Fibroblast of upper back skin (primary cell): Measurements from ENCODE around the gene TNS3.
A peak's percentile ranks its signal among the peaks of the same experiment; 100 is the strongest.
"Not testable (repeated sequence)": the region's sequence is repeated elsewhere in the genome, so short reads cannot be mapped to it uniquely, and the experiment has no call there.

ENCODE experiments used
- DNase-seq: peaks from one replicate; pipeline ENCODE4 v3.0.0-alpha.2; 2013

Gene TNS3

DNA sequence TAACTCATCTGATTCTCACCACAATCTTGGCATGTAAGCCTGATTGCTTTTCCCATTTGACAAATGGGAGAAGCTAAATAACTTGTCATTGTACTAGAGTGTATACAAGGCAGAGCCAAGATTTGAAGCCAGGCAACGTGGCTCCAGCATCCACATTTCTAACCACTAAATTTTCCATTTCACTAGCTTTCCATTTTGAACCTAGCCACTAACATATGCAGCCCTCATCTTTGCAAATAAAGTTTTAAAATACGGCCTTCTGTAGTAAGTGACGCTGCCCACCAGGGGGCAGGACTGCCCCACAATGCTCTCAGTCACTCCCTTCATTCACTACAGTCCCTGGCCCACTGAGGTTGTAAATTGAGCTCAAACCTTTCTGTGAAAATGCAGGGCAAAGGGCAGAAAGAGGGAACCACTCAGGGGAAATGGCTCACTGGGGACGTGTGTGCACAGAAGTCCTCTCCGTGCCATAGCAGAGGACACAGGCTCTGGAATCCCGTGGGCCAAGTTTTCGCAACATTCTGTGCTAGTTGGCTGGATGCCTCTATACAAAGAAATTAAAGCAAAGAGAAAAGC lies 315.7 kb downstream of the TNS3 start:
- peak; percentile 71 for DNase-seq

DNA sequence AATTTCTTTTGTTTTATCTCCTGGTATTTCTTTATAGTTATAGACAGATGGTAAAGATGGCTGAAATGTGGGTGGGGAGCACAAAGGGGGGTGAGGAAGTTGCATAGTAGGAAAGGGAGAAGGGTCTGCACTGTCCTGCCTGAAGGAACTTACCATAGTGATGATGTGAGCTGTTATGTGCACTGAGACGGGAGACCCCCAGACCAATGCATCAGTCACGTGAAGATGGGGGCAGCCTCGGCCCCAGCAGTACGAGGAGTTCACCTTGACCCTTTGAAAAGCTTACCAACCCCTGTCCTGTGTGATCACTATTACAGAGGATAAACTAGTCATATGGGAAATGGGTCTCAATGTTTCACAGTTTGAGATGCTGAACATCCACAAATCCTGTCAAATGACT lies 316.3 kb downstream of the TNS3 start:
- DNase-seq, result no peak

DNA sequence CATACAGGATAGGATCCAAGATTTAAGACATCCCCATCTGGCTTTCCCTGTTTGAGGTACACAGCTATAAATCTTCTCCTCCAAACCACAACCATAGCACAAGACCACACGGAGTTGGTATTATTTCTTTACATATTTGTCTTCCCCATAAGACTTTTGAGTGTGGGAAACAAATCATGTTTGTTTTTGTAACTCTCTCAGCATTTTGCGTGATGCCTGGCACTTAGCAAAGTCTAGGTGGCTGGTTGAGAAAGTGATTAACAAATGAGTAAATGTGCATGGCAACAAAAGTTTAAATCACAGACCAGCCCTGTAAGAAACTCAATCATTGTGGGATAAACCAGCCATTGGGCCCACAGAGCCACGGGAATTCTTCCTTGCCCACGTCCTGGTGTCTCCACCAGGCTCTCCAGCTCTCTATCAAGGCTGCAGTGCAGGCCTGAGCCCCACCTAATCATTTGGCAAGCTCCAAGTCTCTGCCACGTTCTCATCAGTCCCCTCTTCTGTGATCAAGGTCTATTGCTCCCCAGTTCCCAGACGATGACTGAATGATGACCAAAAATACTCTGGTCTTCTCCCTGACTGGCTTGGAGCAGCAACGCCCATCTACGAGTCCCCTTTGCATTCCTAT lies 317.8 kb downstream of the TNS3 start:
- DNase-seq, result peak; percentile 20

DNA sequence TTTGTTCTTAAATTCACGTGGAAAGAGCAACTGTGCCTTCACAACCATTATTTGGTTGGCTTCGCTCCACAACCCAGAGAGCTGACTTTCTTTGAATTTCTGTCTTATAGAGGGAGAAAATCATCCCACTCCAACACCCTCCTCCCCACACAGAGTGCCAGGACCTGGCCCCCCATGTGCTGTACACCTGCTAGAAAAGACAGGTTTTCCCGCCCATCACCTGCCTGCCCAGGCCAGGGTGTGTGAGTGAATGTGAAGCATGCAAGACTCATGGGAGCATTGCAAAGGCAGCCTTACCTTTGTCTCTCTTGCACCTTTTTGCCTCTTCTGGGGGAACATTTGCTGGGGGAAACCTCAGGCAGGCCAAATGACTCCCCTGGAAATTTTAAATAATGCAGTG lies 319.0 kb downstream of the TNS3 start:
- no peak for DNase-seq

DNA sequence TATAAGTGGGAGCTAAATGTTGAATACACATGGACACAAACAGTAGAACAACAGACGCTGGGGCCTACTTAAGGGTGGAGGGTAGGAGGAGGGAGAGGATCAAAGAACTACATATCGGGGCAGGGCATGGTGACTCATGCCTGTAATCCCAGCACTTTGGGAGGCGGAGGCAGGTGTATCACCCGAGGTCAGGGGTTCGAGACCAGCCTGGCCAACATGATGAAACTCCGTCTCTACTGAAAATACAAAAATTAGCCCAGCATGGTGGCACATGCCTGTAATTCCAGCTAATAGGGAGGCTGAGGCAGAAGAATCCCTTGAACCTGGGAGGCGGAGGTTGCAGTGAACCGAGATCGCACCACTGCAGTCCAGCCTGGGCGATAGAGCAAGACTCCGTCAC lies 319.8 kb downstream of the TNS3 start:
- not testable (repeated sequence) for DNase-seq

DNA sequence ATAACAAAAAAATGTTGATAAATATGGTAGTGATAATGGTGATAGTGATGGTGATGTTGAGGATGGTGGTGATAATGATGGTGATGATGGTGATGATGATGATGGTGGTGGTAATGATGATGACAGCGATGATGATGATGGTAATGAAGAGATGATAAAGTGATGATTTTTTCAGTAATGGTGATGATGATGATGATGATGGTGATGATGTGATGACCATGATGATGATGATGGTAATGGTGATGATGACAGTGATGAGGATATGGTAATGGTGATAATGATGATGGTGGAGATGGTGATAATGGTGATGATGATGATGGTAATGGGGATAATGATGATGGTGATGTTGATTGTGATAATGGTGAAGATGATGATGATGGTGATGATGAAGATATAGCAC lies 321.6 kb downstream of the TNS3 start:
- DNase-seq, result no peak

DNA sequence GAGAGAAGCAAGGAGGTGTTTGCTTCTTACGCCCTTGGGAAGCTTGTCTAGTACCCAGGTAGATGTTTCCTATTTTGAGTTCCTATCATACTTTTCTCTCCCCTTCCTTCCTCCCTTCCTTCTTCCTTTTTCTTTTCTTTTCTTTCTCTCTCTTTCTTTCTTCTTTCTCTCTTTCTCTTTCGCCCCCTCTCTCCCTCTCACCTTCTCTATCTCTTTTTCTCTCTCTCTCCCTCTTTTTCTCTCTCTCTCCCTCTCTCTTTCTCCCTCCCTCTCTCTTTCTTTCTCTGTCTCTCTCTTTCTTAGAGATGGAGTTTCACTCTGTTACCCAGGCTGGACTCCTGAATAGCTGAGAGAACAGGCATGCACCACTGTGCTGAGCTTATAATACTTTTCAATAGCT lies 322.2 kb downstream of the TNS3 start:
- no peak for DNase-seq

DNA sequence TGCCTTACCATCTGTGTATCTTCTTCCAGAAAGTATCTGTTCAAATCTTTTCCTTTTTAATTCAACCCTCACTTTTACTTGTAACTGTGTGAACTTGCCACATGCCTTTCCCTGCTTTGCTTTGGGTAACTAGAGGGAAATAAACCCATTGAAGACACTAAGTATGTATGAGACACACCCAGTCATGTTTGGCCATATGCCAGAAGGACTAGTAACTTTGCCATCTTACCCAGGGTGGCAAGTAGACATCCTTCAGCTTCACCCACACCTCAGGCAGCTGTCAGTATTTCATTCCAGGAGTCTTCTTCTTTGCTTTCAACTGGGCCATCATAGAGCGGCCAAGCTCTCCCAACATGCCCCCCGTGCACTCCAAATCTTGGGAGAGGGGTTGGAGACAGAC lies 323.1 kb downstream of the TNS3 start:
- no peak for DNase-seq

DNA sequence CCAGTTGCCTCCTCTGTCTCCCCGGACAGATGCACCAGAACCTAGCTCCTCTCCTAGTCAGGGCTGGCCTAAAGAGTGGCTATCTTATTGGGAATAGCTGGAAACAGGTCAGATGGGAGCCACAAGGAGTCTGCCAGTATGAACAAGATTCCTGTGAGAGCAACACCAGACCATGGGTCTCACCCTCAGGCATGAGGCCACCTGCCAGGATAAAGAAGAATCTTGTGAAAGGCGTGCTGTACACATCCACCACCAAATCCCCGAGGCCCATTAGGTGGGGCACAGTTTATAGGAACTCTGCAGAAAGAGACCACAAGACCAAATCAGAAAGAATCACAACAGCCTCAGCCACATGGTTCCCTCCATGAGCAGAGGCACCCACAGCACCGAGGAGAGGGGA lies 325.9 kb downstream of the TNS3 start:
- DNase-seq, result no peak

DNA sequence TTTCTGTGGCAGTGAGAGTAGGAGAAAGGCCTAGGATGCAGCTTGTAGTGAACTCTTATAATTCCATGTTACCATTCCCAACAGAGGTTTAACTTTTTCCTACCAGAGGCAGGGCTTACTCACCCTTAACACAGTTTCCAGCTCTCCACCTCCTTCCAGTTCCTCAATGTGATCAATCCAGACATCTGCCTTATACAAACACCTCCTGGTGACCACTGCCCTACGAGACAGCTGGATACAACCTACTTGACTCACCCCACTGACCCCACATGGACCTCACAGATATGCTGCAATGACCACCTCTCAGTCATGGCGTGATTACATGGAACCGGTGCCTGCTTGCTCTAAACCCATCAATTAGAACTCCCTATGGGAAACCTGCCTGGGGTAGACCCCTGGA lies 326.5 kb downstream of the TNS3 start:
- no peak for DNase-seq

DNA sequence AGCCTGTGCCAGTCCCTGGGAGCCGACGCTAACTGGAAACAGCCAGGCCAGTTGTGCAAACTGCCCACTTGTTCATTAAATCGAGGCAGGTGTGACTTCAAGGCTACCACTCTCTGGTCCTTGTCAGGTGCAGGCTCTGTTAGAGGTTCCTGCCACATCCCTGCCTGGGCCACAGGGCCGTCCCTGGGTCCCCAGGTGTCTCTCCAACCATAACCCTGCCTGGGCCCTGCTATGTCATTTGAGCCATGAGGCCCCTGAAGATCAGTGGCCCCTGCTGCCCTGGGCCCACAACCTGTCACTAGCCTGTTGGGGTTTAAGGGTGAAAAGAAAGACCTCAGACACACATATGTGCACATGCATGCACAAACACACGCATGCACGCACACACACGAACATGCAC lies 326.9 kb downstream of the TNS3 start:
- DNase-seq, result no peak

DNA sequence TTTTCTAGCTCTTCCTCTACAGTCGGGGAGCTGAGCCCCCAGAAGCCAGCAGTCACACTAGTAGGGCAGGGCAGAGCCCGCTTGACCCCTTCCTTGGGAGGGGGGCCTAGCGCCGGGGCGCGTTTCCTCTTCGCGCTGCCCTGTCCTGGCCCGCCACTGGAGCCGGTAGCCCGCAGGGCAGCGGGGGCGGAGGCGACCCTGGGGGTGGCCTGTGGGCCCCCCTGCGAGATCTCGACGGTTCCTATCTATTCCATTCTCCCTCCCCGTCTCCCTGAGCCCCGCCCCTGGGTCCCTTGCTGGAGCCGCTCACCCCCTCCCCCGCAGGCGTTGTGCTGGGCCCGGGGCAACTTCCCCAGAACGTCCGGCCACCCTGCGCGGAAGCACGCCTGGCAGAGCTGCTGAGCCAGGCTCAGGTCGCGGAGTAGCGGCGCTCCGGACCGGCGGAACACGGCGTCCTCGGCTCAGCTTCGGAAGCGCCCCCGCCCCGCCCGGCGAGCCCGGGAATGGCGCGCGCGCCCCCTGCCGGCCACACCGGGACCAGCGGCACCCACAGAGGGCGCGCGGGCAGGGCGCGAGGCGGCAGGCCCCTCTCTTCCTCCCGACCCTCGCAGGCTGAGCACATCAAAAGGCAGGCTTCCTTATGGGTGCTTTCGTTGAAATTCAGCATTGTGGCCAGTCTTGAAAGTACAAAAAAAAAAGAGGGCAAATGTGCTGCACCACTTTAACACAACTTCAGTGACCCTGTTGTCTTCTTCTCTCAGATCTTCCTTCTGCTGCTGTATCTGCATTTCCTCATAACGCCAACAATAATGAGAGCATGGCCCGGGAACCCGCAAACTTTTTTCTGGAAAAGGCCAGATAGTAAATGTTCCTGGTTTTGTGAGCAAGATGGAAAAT lies 327.6 kb downstream of the TNS3 start:
- DNase-seq, result peak; percentile 42

DNA sequence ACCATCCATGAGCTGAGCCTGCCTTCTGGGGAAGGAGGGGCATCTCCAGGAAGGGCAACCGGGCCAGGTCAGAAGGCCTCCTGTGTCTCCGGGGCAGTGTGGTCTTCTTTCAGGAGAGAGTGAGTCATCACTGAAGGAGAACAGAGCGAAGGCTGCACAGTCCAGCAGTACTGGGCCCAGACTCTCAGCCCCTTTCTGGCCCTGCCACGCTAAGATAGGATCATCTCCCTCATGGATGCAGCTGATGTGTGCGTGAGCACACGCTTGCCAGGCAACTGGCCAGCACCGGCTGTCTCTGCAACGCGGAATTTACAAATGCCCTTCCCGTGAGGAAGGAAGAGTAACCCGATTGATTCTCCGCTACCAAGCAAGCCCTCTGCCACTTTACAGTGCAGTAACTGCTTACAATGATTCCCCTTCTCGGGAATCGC lies 328.2 kb downstream of the TNS3 start:
- DNase-seq, result peak; percentile 59

DNA sequence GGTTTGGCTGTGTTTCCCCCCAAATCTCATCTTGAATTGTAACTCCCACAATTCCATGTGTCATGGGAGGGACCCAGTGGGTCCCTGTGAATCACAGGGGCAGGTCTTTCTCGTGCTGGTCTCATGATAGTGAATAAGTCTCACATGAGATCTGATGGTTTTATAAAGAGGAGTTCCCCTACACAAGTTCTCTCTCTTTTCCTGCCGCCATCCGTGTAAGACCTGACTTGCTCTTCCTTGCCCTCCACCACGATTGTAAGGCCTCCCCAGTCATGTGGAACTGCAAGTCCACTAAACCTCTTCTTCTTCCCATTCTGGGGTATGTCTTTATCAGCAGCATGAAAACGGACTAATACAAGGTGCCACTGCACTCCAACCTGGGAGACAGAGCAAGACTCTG lies 329.2 kb downstream of the TNS3 start:
- no peak for DNase-seq

DNA sequence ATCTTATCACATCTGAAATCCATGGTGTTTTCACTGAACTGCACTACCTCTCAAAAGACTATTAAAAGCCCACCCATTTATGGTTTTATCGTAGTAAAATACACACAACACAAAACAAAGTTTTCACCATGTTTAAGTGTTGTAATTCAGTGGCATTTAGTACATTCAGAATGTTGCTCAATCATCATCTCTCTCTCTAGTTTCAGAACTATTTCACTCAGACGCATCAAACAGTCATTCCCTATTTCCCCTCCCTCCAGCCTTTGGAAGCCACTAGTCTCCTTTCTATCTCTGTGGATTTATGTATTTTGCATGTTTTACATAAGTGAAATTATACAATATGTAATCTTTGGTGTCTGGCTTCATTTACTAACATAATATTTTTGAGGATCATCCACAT lies 332.6 kb downstream of the TNS3 start:
- DNase-seq, result no peak

DNA sequence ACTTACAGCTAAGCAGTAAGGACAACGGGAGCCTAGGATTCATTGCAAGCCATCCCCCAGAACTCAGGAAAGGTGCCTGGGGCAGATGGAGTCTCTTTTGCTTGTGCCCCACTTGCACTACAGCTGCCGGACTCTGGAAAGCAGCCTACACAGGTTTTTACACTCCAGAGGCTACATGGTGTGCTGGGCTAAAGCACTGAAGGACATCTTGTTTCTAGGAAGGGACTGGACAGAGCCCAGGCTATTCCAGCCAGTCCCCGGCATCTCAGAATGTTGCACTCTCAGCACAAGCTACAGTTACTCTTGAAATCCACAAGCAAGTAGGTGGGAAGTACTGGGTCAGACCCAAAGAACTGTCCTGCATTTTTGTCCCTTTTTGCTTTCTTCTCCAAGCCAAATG lies 333.1 kb downstream of the TNS3 start:
- DNase-seq, result no peak

DNA sequence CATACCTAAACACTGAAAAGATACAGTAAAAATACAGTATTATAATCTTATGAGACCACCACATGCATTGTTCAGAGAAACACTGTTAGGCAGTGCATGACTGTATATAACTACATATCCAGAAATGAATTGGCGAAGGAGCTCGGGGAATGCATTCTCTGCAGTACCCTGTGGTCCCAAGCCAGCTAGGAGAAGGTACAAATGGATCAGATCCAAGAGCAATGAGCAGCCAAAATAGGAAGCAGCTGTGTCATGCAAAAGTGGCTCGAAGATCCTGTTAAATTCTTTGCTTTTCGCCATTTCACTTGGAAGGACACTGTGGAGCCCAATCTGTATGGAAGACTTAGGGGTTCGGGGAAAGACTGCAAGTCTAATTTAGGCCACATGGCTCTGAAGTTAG lies 334.8 kb downstream of the TNS3 start:
- DNase-seq, result no peak

DNA sequence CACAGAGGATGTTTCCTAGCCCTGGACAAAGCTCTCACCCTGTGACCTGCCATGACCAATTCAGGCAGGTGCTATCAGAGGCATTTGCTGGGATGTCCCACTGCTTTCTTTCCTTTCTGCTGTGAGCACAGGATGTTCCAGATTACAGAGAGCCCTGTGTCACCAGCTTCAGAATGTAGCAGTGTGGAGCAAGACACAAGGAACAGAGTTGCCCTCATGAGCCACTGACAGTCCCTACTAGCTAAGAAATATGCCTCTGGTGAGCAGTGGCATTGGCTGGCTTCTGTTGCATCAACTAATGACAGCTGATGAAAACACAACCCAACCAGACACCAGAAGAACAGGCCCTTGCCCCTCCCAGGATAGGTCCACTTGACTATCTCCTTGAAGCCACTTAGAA lies 337.2 kb downstream of the TNS3 start:
- no peak for DNase-seq

DNA sequence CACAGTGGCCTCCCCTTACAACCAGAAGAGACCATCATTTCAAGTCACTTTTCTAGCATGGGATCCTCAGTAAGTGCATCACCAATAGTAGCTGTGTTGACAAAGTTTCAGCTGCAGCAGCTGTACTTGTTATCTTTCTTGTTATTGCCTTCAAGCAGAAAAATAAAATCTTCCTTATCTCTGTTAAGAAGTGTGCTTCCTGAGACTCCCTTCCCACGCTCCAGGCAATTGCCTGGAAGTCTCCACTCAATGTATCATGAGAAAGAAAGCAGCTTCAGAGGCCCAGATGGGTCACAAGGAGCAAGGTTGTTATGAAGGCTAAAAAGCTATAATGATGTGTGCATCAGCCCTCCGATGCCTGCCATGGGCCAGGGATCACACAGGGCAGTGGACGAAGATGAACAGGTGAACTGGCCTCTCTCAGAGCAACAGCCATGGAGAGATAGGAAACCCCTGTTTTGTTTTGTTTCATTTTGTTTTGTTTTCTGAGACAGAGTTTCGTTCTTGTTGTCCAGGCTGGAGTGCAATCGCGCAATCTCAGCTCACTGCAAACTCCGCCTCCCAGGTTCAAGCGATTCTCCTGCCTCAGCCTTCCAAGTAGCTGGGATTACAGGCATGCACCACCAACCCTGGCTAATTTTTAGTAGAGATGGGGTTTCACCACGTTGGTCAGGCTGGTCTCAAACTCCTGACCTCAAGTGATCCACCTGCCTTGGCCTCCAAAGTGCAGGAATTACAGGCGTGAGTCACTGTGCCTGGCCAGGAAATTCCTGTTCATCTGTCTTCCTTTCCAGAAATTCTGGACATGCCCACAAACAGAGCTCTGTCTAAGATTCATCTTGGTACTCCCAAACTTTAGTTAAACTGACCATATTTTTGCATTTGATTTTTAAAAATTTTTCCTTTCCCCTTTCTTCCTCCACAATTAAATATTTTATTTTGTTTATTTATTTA lies 340.5 kb downstream of the TNS3 start:
- DNase-seq, result no peak

DNA sequence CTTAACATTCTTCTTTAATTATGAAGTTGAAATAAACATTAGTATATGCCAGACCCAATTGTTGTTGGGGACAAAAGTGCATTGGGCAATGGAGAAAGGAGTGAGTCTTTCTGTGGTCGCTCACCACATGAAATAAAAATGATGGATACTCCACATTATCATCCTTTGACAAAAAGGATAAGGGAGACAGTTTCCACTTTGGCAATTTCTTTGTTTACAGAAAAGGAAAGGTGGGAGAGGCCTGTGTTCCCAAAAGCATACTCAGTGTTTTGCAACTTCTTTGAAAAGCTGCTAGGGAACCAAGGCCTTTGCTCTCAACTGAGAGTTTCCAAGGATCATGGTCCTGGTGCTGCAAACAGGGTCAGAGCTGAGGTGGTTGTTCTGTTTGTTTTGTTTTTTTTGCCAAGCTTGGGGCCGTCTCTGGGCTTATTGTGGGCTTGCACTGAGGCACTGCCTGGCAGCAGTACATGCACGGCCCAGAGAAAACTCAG lies 341.9 kb downstream of the TNS3 start:
- no peak for DNase-seq

DNA sequence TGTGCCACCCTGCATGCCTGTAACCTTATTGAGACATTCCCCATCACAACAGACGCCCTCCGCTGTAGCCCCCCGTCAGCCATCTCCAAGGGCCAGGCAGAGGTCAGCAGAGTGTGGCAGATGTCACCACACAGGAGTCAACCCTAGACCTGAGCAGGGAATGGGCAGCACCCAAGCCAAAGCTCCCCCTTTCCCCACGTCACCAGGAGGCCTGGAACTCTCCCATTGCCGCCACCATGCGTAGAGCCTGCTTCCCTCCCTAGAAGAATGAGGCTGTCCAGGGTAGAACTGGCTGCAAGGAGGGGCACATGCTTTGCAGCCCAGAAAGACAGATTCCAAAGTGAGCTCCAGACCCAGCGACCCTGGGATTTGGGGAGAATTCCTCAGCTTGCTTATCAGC lies 342.9 kb downstream of the TNS3 start:
- no peak for DNase-seq

DNA sequence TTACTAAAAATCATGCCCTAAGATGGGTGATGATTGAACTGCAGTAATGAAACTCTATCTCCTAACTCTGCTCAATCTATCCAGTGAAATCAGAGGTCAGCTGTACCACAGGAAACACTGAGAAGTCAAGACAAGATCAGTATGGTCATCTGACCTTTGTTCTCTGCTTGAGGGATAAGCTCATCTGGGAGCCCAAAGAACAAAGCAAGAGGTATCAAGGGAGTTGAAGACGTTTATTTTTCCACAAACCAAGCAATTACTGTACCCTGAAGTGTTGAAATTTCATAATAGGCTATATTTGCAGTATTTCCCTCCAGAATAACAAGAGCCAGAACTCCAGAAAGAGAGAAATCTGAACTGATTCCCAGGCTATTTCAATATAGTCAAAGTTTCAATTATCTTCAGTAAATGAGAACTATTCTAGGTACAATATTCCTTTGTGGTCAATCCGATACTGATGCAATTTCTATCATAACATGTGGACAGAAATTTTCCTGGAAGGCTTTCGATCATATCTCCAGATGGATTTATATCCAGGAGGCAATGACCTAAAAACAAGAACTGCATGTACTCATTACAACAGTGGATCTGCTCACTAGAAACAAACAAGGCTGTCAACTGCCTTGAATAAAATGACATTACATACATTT lies 345.3 kb downstream of the TNS3 start:
- DNase-seq, result no peak
